Heart right ventricle (tissue), 16 donors: ENCODE results near the gene PIP4K2B. TPM values are rescaled to one million over a fixed set of nuclear protein-coding genes. Genes with fewer than 3 reads are reported as not detected.
"Not testable (repeated sequence)": the region's sequence is repeated elsewhere in the genome, so short reads cannot be mapped to it uniquely, and the experiment has no call there.

Experiments used
- ATAC-seq, 8 donors: fragments of 200-7000 bp; cut with Tn5 transposase; one replicate each; pipeline ENCODE4 v1.9.1; 2020; ENCODE audit warnings: mild to moderate bottlenecking in 8 of 8, moderate library complexity in 8 of 8, moderate number of reproducible peaks in 1 of 8
- DNase-seq, 2 donors: peaks; one replicate each; pipeline ENCODE4 v3.0.0-alpha.2; 2020
- H3K27ac ChIP-seq, 10 donors: fragments of 200-600 bp; sonication (generic) in 2 of 10; one replicate each; pipeline versions ENCODE4 v1.5.0 to v1.8.0; 2020 to 2022; ENCODE audit warnings: mild to moderate bottlenecking in 3 of 10
- H3K27me3 ChIP-seq, 7 donors: fragments of 200-600 bp; one replicate each; pipeline ENCODE4 v1.8.0; 2021 to 2022; ENCODE audit warnings: mild to moderate bottlenecking in 2 of 7
- H3K36me3 ChIP-seq, 9 donors: fragments of 200-600 bp; sonication (generic) in 1 of 9; one replicate each; pipeline versions ENCODE4 v1.5.0 to v1.8.0; 2020 to 2022; ENCODE audit warnings: mild to moderate bottlenecking in 2 of 9
- H3K4me1 ChIP-seq, 9 donors: fragments of 200-600 bp; sonication (generic) in 1 of 9; one replicate each; pipeline versions ENCODE4 v1.5.0 to v1.8.0; 2020 to 2022; ENCODE audit warnings: mild to moderate bottlenecking in 4 of 9
- H3K4me3 ChIP-seq, 10 donors: fragments of 200-600 bp; sonication (generic) in 2 of 10; one replicate each; pipeline versions ENCODE4 v1.5.0 to v1.8.0; 2020 to 2022; ENCODE audit warnings: mild to moderate bottlenecking in 7 of 10, moderate library complexity in 2 of 10
- H3K9me3 ChIP-seq, 11 donors: fragments of 200-600 bp in 10 of 11; sonication (generic) in 2 of 11; one replicate each; pipeline versions ENCODE4 v1.5.0 to v1.8.0; 2013 to 2022; ENCODE audit warnings: mild to moderate bottlenecking in 2 of 11, control low read depth in 1 of 11, moderate library complexity in 1 of 11
- CTCF ChIP-seq, 9 donors: fragments of 200-600 bp; sonication (generic) in 2 of 9; IDR thresholded peaks; one replicate each; pipeline versions ENCODE4 v1.5.0 to v1.8.0; 2021 to 2022; ENCODE audit warnings: antibody characterized with exemption in 9 of 9, mild to moderate bottlenecking in 5 of 9, moderate library complexity in 1 of 9
- WGBS, 2 donors: extraction: QIAGEN DNeasy Blood & Tissue Kit; methylation state at CpG; one replicate each; pipeline ENCODE4 v1.1.7; 2013; ENCODE audit warnings: inconsistent platforms in 1 of 2; 5-methylcytosine and 5-hydroxymethylcytosine counted together
- intact Hi-C, 10 donors: fragments of 100-400 bp; cut with DNase I; formaldehyde crosslinking; loops; one replicate each; pipeline versions ENCODE4 v1.11.1 to v1.14.2; 2022
- polyA plus RNA-seq, 2 donors: library from polyadenylated mRNA; stranded (reverse); fragments of 200-250 nt; gene quantifications; one replicate each; pipeline ENCODE4 v1.2.3, GENCODE V29; 2013
- total RNA-seq, 10 donors: library from RNA; stranded (reverse); fragmentation: NEBNext Ultra II Directional in 3 of 10; extraction: Animal tissue kit (Norgen Biotek cat#: 25700) in 3 of 10; gene quantifications; one replicate each; pipeline versions ENCODE4 v1.2.1 to v1.2.4, GENCODE V29; 2021 to 2023
- donor health status: Arrhythmogenic right ventricular cardiomyopathy.
- donor health status: ischemic (EF 13 %, LVEDD 7.1; RV severe dilation, severe dysfunction).
- donor health status: healthy with polysubstance abuse.
- donor health status: DM: no; HTN: yes; CAD: no.
- donor health status: DM: no; HTN: no; CAD: no.
- donor health status: ischemic (EF 25% LVEDD 6.9; RV normal size, moderate dysfunction).
- donor health status: ischemic (EF 25% LVEDD 5.7; RV mildly dilated, moderate dysfunction).
- donor health status: healthy.
- donor health status: DM: yes; HTN: yes; CAD: no.
- donor health status: Ischemic cardiomyopathy.
- donor health status: ischemic (EF 35%, LVEDD 5.7; RV mildly dilated, moderate dysfunction).
- donor health status: nonischemic (EF 11% LVEDD 7.7; RV severe dilation, severe dysfunction).
- donor health status: DM: yes; HTN: yes; CAD: no.
- donor health status: PGD.
- donor health status: ischemic (EF 29% LVEDD 5.4; RV normal size, mild dysfunction).
- donor health status: nonischemic (EF 23%, LVEDD 6.1; RV moderate dilation, normal function).

Gene PIP4K2B
- total and polyA plus RNA-seq, 12 donors, result 15.3 to 51.9 (median 46.4) TPM

- H3K36me3 ChIP-seq, result peaks cover 0 to 50% (median 0%) of the 10 kb centered on the region in 9 donors
- H3K9me3 ChIP-seq, result no peaks in the 10 kb centered on the region
- 25 to 28% methylated on average over 14 of the region's 14 CpGs for WGBS, 2 donors
- DNase-seq, result no peak
- H3K27me3 ChIP-seq, result no peaks in the 10 kb centered on the region
- intact Hi-C loops, result loop anchor here in 1 of 10 donors (2.0 kb wide), 1 partner anchor 23 kb away; no protein-coding TSS in a partner anchor
- ATAC-seq, result no peak
- peak overlapping the region; percentile 20 to 94 (median 93) for H3K27ac ChIP-seq
- H3K4me3 ChIP-seq, result peak overlapping the region; percentile 46 to 86 (median 68)
- H3K4me1 ChIP-seq, result peaks cover 9 to 65% (median 45%) of the 10 kb centered on the region in 9 donors
- no peak for TF ChIP-seq CTCF (IDR thresholded peaks at IDR 0.05)
These were observed 69.9 kb downstream of the PIP4K2B start for GRCh38 chr17:38729368-38729885.

GRCh38 chr17:38728290-38728831 lies 71.0 kb downstream of the PIP4K2B start:
- Histone ChIP-seq H3K4me1 (peaks cover 7 to 57% (median 40%) of the 10 kb centered on the region in 9 donors), H3K27me3 (no peaks in the 10 kb centered on the region), H3K4me3 (peak overlapping the region in 1 of 10 donors; percentile 18), H3K9me3 (no peaks in the 10 kb centered on the region), H3K36me3 (peaks cover 0 to 51% (median 0%) of the 10 kb centered on the region in 9 donors), H3K27ac (peak overlapping the region in 5 of 10 donors; percentile 91 to 94 (median 93))
- no peak for TF ChIP-seq CTCF (IDR thresholded peaks at IDR 0.05)
- intact Hi-C loops, result loop anchor here in 1 of 10 donors (2.0 kb wide), 1 partner anchor 22 kb away; no protein-coding TSS in a partner anchor
- 68 to 72% methylated on average over 8 of the region's 8 CpGs for WGBS, 2 donors
- ATAC-seq (no peak), DNase-seq (no peak)

GRCh38 chr17:38727736-38728135 lies 71.6 kb downstream of the PIP4K2B start:
- Histone ChIP-seq H3K4me1 (peaks cover 7 to 53% (median 40%) of the 10 kb centered on the region in 9 donors), H3K27ac (peak overlapping the region in 2 of 10 donors; percentile 91 to 93)

GRCh38 chr17:38726145-38726544 lies 73.2 kb downstream of the PIP4K2B start:
- DNase-seq, ATAC-seq, H3K27ac ChIP-seq, H3K9me3 ChIP-seq, H3K27me3 ChIP-seq, H3K4me3 ChIP-seq, intact Hi-C loops: not testable (repeated sequence)
- Histone ChIP-seq H3K36me3 (peaks cover 0 to 53% (median 18%) of the 10 kb centered on the region in 9 donors), H3K4me1 (peaks cover under 1 to 49% (median 31%) of the 10 kb centered on the region in 9 donors)
- WGBS, 2 donors, result 74 to 85% methylated on average over 6 to 8 of the region's 8 CpGs

More at GRCh38 chr17:38727736-38728135, 71.6 kb downstream of the PIP4K2B start:
- Histone ChIP-seq H3K9me3 (no peaks in the 10 kb centered on the region), H3K4me3 (peak overlapping the region in 1 of 10 donors; percentile 18), H3K27me3 (no peaks in the 10 kb centered on the region), H3K36me3 (peaks cover 0 to 51% (median 6%) of the 10 kb centered on the region in 9 donors)
- 89 to 91% methylated on average over 5 of the region's 5 CpGs for WGBS, 2 donors
- DNase-seq, result no peak
- ATAC-seq, result no peak
- TF ChIP-seq CTCF (IDR thresholded peaks at IDR 0.05), result no peak
- intact Hi-C loops, result loop anchor here in 1 of 10 donors (2.0 kb wide), 1 partner anchor 21 kb away; no protein-coding TSS in a partner anchor
